HT-29 (cell line): Measurements from ENCODE around the gene NUS1. TPM values are rescaled to one million over a fixed set of nuclear protein-coding genes. Genes with fewer than 3 reads are reported as not detected.
"Not testable (repeated sequence)": the region's sequence is repeated elsewhere in the genome, so short reads cannot be mapped to it uniquely, and the experiment has no call there.

ENCODE experiments used
- DNase-seq: peaks from one replicate; pipeline ENCODE4 v3.0.0-alpha.2; 2015; ENCODE audit warnings: low spot score
- total RNA-seq: library from RNA; depleted of rRNA; stranded (reverse); fragments of >200 nt; shearing (Covaris generic); gene quantifications from 2 replicates; pipeline ENCODE4 v1.2.3, GENCODE V29; 2014; rRNA removed

Gene NUS1
- total RNA-seq, 1 experiment from 2014 or later: 8.6 TPM

- DNase-seq: peak; percentile 16
Observed at GRCh38 chr6:117711369-117711768, 36.1 kb downstream of the NUS1 start.

GRCh38 chr6:117718895-117719294 is 43.6 kb downstream of the NUS1 start:
- DNase-seq: no peak

- not testable (repeated sequence) for DNase-seq
Observed at GRCh38 chr6:117721520-117721919, 46.3 kb downstream of the NUS1 start.

GRCh38 chr6:117728626-117729025 is 53.4 kb downstream of the NUS1 start:
- DNase-seq: no peak

- no peak for DNase-seq
Observed at GRCh38 chr6:117729613-117730012, 54.3 kb downstream of the NUS1 start.

GRCh38 chr6:117733341-117733740 is 58.1 kb downstream of the NUS1 start:
- no peak for DNase-seq

GRCh38 chr6:117739869-117740268 is 64.6 kb downstream of the NUS1 start:
- DNase-seq: no peak

GRCh38 chr6:117740605-117741004 is 65.3 kb downstream of the NUS1 start:
- DNase-seq: no peak

- not testable (repeated sequence) for DNase-seq
Observed at GRCh38 chr6:117750675-117751074, 75.4 kb downstream of the NUS1 start.

Other genes starting within 250 kb of the NUS1 start
- not detected in 2 replicates for gene ROS1, start 249.5 kb upstream of the NUS1 start, total RNA-seq
- gene DCBLD1, start 192.8 kb upstream of the NUS1 start, total RNA-seq: 18.8 and 24.4 TPM in 2 replicates
- gene GOPC, start 73.0 kb upstream of the NUS1 start, total RNA-seq: 8.2 and 9.5 TPM in 2 replicates
- gene SLC35F1, start 231.8 kb downstream of the NUS1 start, total RNA-seq: not detected in 2 replicates